GM12878 (cell line): ENCODE results near the gene ADAMTS6. TPM values are rescaled to one million over a fixed set of nuclear protein-coding genes. Genes with fewer than 3 reads are reported as not detected.

Source experiments
- ATAC-seq: fragments of 200-7000 bp; cut with Tn5 transposase; 3 replicates; pipeline ENCODE4 v1.9.1; 2020; ENCODE audit warnings: mild to moderate bottlenecking, moderate library complexity
- BruUV-seq: library from RNA; stranded (reverse); fragments of 400-500 nt; replicated peaks from 2 replicates; lab custom pipeline; 2021; lab: Mats Ljungman, UMichigan
- CTCF ChIA-PET: fragments of 300-600 bp; sonication (Branson Sonifier 250); formaldehyde crosslinking; extraction: SDS; loops from one replicate; lab custom pipeline; 2021; ENCODE audit warnings: inconsistent platforms; lab: Yijun Ruan, JAX
- POLR2A ChIA-PET: fragments of 350-600 bp; formaldehyde crosslinking; extraction: SDS; loops from one replicate; lab custom pipeline; 2021; ENCODE audit warnings: inconsistent platforms; lab: Charles Lee
- RAD21 ChIA-PET: fragments of 300-600 bp; sonication (Branson Sonifier 250); formaldehyde crosslinking; loops from one replicate; lab custom pipeline; 2023; ENCODE audit warnings: antibody characterized with exemption; ENCODE audit not compliant: unreplicated experiment; lab: Charles Lee
- SMC1A ChIA-PET: fragments of 300-600 bp; sonication (Branson Sonifier 250); formaldehyde crosslinking; loops from one replicate; lab custom pipeline; 2023; ENCODE audit not compliant: unreplicated experiment, uncharacterized antibody; lab: Charles Lee
- DNase-seq: peaks from one replicate; pipeline ENCODE4 v3.0.0-alpha.2; 2011; ENCODE audit warnings: low read depth, low spot score
- FAIRE-seq: peaks from 3 replicates; lab custom pipeline; 2011; peaks lifted over from hg19 to GRCh38; lab: Jason Lieb, UNC
- H2AFZ ChIP-seq: 2 replicates; pipeline ENCODE4 v1.6.0; 2011; ENCODE audit warnings: low read depth, low read length, control low read depth; ENCODE audit not compliant: control insufficient read depth
- H3K27ac ChIP-seq: 2 replicates; pipeline ENCODE4 v1.5.1; 2011; ENCODE audit warnings: control low read depth; ENCODE audit not compliant: control insufficient read depth, insufficient read depth
- H3K27me3 ChIP-seq, 2 experiments: replicated peaks in 1 of 2; 2 replicates each; pipeline versions ENCODE4 v1.6.0 to v1.6.1; 2011; ENCODE audit warnings: low read length in 1 of 2; ENCODE audit not compliant: control insufficient read depth in 2 of 2, insufficient read depth in 2 of 2
- H3K36me3 ChIP-seq, 2 experiments: 2 replicates each; pipeline ENCODE4 v1.5.1; 2011; ENCODE audit warnings: low read length in 1 of 2; ENCODE audit not compliant: control insufficient read depth in 2 of 2, insufficient read depth in 2 of 2
- H3K4me1 ChIP-seq: 2 replicates; pipeline ENCODE4 v1.6.1; 2011; ENCODE audit warnings: mild to moderate bottlenecking, low read length, moderate library complexity, mixed read lengths; ENCODE audit not compliant: control insufficient read depth, insufficient read depth
- H3K4me2 ChIP-seq: 2 replicates; pipeline ENCODE4 v1.6.0; 2011; ENCODE audit warnings: control low read depth; ENCODE audit not compliant: control insufficient read depth, insufficient read depth
- H3K4me3 ChIP-seq: fragments of 200-600 bp; sonication (generic); 2 replicates; pipeline ENCODE4 v1.5.1; 2016
- H3K79me2 ChIP-seq: 2 replicates; pipeline ENCODE4 v1.6.0; 2011; ENCODE audit warnings: low read length; ENCODE audit not compliant: control insufficient read depth, insufficient read depth
- H3K9ac ChIP-seq: 2 replicates; pipeline ENCODE4 v1.8.0; 2011; ENCODE audit warnings: low read length, control low read depth, mixed read lengths; ENCODE audit not compliant: control insufficient read depth, insufficient read depth
- H3K9me3 ChIP-seq: replicated peaks from 3 replicates; pipeline ENCODE4 v1.5.1; 2011; ENCODE audit warnings: mild to moderate bottlenecking, low read length; ENCODE audit not compliant: control insufficient read depth, insufficient read depth
- H4K20me1 ChIP-seq: 2 replicates; pipeline ENCODE4 v1.6.0; 2011; ENCODE audit not compliant: control insufficient read depth, insufficient read depth
- CBFB ChIP-seq: IDR thresholded peaks from 2 replicates; pipeline ENCODE4 v1.6.1; 2016; ENCODE audit warnings: antibody characterized with exemption, low read depth
- CBX3 ChIP-seq: fragments of 200-600 bp; sonication (generic); IDR thresholded peaks from 2 replicates; pipeline ENCODE4 v1.6.1; 2016; ENCODE audit warnings: low read depth, borderline replicate concordance
- CHD4 ChIP-seq: fragments of 200-600 bp; sonication (generic); IDR thresholded peaks from 2 replicates; pipeline ENCODE4 v1.6.1; 2016; ENCODE audit warnings: mild to moderate bottlenecking
- EED ChIP-seq: sonication (generic); IDR thresholded peaks from 2 replicates; pipeline ENCODE4 v1.6.1; 2016; ENCODE audit warnings: antibody characterized with exemption, low read depth
- FOXK2 ChIP-seq: fragments of 450-650 bp; IDR thresholded peaks from 2 replicates; pipeline ENCODE4 v1.6.1; 2017; ENCODE audit warnings: mild to moderate bottlenecking, moderate library complexity
- HDGF ChIP-seq: fragments of 450-650 bp; IDR thresholded peaks from 2 replicates; pipeline ENCODE4 v1.6.1; 2016; ENCODE audit warnings: antibody characterized with exemption
- MYC ChIP-seq: IDR thresholded peaks from 2 replicates; pipeline ENCODE4 v1.6.1; 2011; ENCODE audit warnings: mild to moderate bottlenecking, low read length, moderate library complexity, inconsistent platforms; ENCODE audit not compliant: insufficient read depth, insufficient replicate concordance, insufficient read length, severe bottlenecking
- POU2F2 ChIP-seq: IDR thresholded peaks from 3 replicates; pipeline ENCODE4 v1.6.1; 2011; ENCODE audit warnings: low read depth, mild to moderate bottlenecking, low read length, borderline replicate concordance
- SUPT20H ChIP-seq: IDR thresholded peaks from 2 replicates; pipeline ENCODE4 v1.6.1; 2011; ENCODE audit warnings: low read depth, mild to moderate bottlenecking, low read length, moderate library complexity, borderline replicate concordance; ENCODE audit not compliant: control insufficient read depth
- TAF1 ChIP-seq: IDR thresholded peaks from 2 replicates; pipeline ENCODE4 v1.6.1; 2011; ENCODE audit warnings: mild to moderate bottlenecking, low read depth, low read length, borderline replicate concordance
- ZSCAN29 ChIP-seq: fragments of 450-650 bp; IDR thresholded peaks from 2 replicates; pipeline ENCODE4 v1.6.1; 2017; ENCODE audit warnings: mild to moderate bottlenecking, moderate library complexity
- WGBS: methylation state at CpG from one replicate; pipeline ENCODE4 v1.1.6; 2016; ENCODE audit warnings: low lambda C conversion rate; ENCODE audit not compliant: insufficient replicate concordance, insufficient coverage; ENCODE audit errors: missing lambda C conversion rate; 5-methylcytosine and 5-hydroxymethylcytosine counted together
- in situ Hi-C: fragments of 300-500 bp; cut with MboI; formaldehyde crosslinking; loops from 9 replicates; pipeline ENCODE4 v1.14.3; 2018; ENCODE audit warnings: mixed read lengths
- intact Hi-C: fragments of 100-400 bp; cut with micrococcal nuclease; formaldehyde crosslinking; loops from one replicate; pipeline ENCODE4 v1.14.2; 2022; ENCODE audit not compliant: unreplicated experiment
- polyA plus RNA-seq, 11 experiments: library from polyadenylated mRNA; depleted of rRNA in 4 of 11; unstranded in 6 of 11; stranded (reverse) in 5 of 11; fragments of >200 nt; fragmentation: Nextera tagmentation in 4 of 11; fragmentation: Illumina TruSeq in 1 of 11; extraction: Ambion mirVana in 4 of 11; extraction: Trizol in 1 of 11; gene quantifications; 1 replicate in 1 of 11; 2 replicates in 10 of 11; pipeline versions ENCODE4 v1.2.1 to v1.2.3, GENCODE V29; 2011 to 2016; ENCODE audit warnings: inconsistent platforms in 2 of 11, missing spikeins in 2 of 11, low read depth in 1 of 11
- total RNA-seq, 4 experiments: library from RNA; depleted of rRNA in 3 of 4; stranded (reverse); fragments of >200 nt in 3 of 4; fragmentation: Illumina TruSeq in 1 of 4; extraction: Trizol in 1 of 4; gene quantifications; 2 replicates each; pipeline versions ENCODE4 v1.2.1 to v1.2.3, GENCODE V29; 2013 to 2021
- TF ChIP-seq, protein P1 (sequence below): IDR thresholded peaks from 2 replicates; pipeline ENCODE4 v1.6.1; 2011; ENCODE audit warnings: low read depth, mild to moderate bottlenecking, low read length, moderate library complexity, borderline replicate concordance; ENCODE audit errors: extremely low read depth
- TF ChIP-seq, protein P2 (sequence below): fragments of 450-650 bp; conservative IDR thresholded peaks from 2 replicates; pipeline ENCODE4 v1.6.1; 2017; ENCODE audit warnings: mild to moderate bottlenecking, moderate library complexity

The ADAMTS6 gene
- total and polyA plus RNA-seq, 10 of the 15 experiments (the other 5 are each of a cell fraction or from before 2014, with no cell fraction given) = 1.1 to 12.3 (median 6.5) TPM

DNA sequence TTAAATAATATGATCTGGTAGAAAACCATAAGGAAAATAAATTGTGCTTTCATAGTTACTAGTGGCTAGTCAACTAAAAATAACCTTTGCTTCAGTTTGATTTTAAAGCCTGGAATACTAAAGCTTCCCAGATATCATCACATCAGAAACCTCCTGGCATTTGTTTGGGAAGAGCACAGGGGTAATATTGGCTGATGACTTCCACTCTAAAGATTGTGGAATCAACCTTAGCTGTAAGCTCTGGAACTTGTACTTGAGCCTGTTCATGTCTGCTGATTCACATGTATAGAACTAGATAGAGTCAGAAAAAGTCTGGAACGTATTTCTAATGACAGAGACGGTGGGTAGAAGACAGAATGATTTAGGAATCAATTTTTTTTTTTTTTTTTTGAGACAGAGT, 367.9 kb downstream of the ADAMTS6 start:
- DNase-seq = no peak
- Histone ChIP-seq H3K9me3 (no peaks in the 10 kb centered on the region; the same call in 2 of the 3 replicates), H3K9ac (no peak overlapping the region), H3K4me3 (no peak overlapping the region), H3K27me3 (no peaks in the 10 kb centered on the region), H2AFZ (no peak overlapping the region), H3K79me2 (no peaks in the 10 kb centered on the region), H3K4me1 (no peaks in the 10 kb centered on the region), H3K4me2 (no peak overlapping the region), H4K20me1 (no peaks in the 10 kb centered on the region), H3K36me3 (no peaks in the 10 kb centered on the region), H3K27ac (no peak overlapping the region)
- SMC1A ChIA-PET = interaction anchor here (0.7 to 1.3 kb wide), 4 partner anchors 10 to 292 kb away, joined by 3 to 4 read pairs (median 3); no protein-coding TSS in a partner anchor
- no TSS peak for BruUV-seq
- TF ChIP-seq, protein P1, sequence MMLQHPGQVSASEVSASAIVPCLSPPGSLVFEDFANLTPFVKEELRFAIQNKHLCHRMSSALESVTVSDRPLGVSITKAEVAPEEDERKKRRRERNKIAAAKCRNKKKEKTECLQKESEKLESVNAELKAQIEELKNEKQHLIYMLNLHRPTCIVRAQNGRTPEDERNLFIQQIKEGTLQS = no peak
- no peak for TF ChIP-seq EED
- TF ChIP-seq CBFB = no peak
- CTCF ChIA-PET = interaction anchor here (0.6 to 2.1 kb wide), 3 partner anchors 10 to 368 kb away, joined by 3 to 6 read pairs (median 3); partner anchors contain the start of gene ADAMTS6
- RAD21 ChIA-PET = interaction anchor here (2.8 kb wide), 1 partner anchor 9 kb away, joined by 9 read pairs; no protein-coding TSS in a partner anchor
- ATAC-seq = no peak
- POLR2A ChIA-PET = interaction anchor here (0.8 kb wide), 1 partner anchor 9 kb away, joined by 3 read pairs; no protein-coding TSS in a partner anchor
- 34% methylated on average over 2 of the region's 2 CpGs for WGBS
- intact Hi-C loops (no loop called here), in situ Hi-C loops (no loop called here)
- FAIRE-seq = no peak

- no peak overlapping the region for H3K9ac ChIP-seq
- no peak overlapping the region for H3K4me3 ChIP-seq
- ChIA-PET POLR2A (interaction anchor here (0.6 kb wide), 1 partner anchor 1654 kb away, joined by 3 read pairs; no protein-coding TSS in a partner anchor), RAD21 (no interaction called here), SMC1A (interaction anchor here (0.9 to 1.5 kb wide), 4 partner anchors 9 to 76 kb away, joined by 3 to 5 read pairs (median 3); no protein-coding TSS in a partner anchor), CTCF (interaction anchor here (0.9 to 1.0 kb wide), 2 partner anchors 8 to 13 kb away, joined by 3 to 4 read pairs; no protein-coding TSS in a partner anchor)
- DNase-seq (no peak), FAIRE-seq (no peak), ATAC-seq (no peak)
- no peaks in the 10 kb centered on the region for H4K20me1 ChIP-seq
- H3K36me3 ChIP-seq = no peaks in the 10 kb centered on the region
- no peaks in the 10 kb centered on the region for H3K4me1 ChIP-seq
- H3K4me2 ChIP-seq = no peak overlapping the region
- no peaks in the 10 kb centered on the region for H3K27me3 ChIP-seq
- H3K27ac ChIP-seq = no peak overlapping the region
- in situ Hi-C loops = no loop called here
- no peak overlapping the region for H2AFZ ChIP-seq
- H3K79me2 ChIP-seq = no peaks in the 10 kb centered on the region
- no peaks in the 10 kb centered on the region; the same call in 2 of the 3 replicates for H3K9me3 ChIP-seq
- intact Hi-C loops = no loop called here
- BruUV-seq = no TSS peak
- WGBS = 83% methylated on average over 12 of the region's 12 CpGs
- TF ChIP-seq ZSCAN29 = no peak
- no peak for TF ChIP-seq MYC
- no peak for TF ChIP-seq SUPT20H
- no peak for TF ChIP-seq FOXK2
- TF ChIP-seq HDGF = no peak
- TF ChIP-seq TAF1 = no peak
- no peak for TF ChIP-seq CHD4
- TF ChIP-seq, protein P2, sequence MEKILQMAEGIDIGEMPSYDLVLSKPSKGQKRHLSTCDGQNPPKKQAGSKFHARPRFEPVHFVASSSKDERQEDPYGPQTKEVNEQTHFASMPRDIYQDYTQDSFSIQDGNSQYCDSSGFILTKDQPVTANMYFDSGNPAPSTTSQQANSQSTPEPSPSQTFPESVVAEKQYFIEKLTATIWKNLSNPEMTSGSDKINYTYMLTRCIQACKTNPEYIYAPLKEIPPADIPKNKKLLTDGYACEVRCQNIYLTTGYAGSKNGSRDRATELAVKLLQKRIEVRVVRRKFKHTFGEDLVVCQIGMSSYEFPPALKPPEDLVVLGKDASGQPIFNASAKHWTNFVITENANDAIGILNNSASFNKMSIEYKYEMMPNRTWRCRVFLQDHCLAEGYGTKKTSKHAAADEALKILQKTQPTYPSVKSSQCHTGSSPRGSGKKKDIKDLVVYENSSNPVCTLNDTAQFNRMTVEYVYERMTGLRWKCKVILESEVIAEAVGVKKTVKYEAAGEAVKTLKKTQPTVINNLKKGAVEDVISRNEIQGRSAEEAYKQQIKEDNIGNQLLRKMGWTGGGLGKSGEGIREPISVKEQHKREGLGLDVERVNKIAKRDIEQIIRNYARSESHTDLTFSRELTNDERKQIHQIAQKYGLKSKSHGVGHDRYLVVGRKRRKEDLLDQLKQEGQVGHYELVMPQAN = no peak
- TF ChIP-seq POU2F2 = no peak
- TF ChIP-seq CBX3 = no peak
Measured at GRCh38 chr5:65111961-65112658, 369.6 kb downstream of the ADAMTS6 start.
